HCT116 (cell line): ENCODE measurements around the gene MAPKBP1. TPM values are rescaled to one million over a fixed set of nuclear protein-coding genes. Genes with fewer than 3 reads are reported as not detected.

ENCODE experiments used
- ATAC-seq: fragments of 200-7000 bp; cut with Tn5 transposase; 2 replicates; pipeline ENCODE4 v1.9.1; 2020; ENCODE audit warnings: mild to moderate bottlenecking, moderate library complexity
- BruUV-seq: library from RNA; stranded (reverse); fragments of 400-500 nt; replicated peaks from 2 replicates; lab custom pipeline; 2021; lab: Mats Ljungman, UMichigan
- CTCF ChIA-PET: fragments of 300-600 bp; sonication (Branson Sonifier 250); formaldehyde crosslinking; loops from one replicate; lab custom pipeline; 2021; ENCODE audit warnings: antibody characterized with exemption; lab: Charles Lee
- POLR2A ChIA-PET: fragments of 300-600, 350-600 bp; sonication (Branson Sonifier 250); formaldehyde crosslinking; loops from one replicate; lab custom pipeline; 2021; ENCODE audit warnings: antibody characterized with exemption; lab: Charles Lee
- RAD21 ChIA-PET, 2 experiments: fragments of 300-600 bp; sonication (Branson Sonifier 250); formaldehyde crosslinking; loops; one replicate each; lab custom pipeline; 2023; ENCODE audit warnings: low total read pairs in 2 of 2; ENCODE audit not compliant: uncharacterized antibody in 2 of 2, unreplicated experiment in 2 of 2, low non-redundant PET in 1 of 2; lab: Charles Lee
- DNase-seq: peaks from one replicate; pipeline ENCODE4 v3.0.0-alpha.2; 2010; ENCODE audit warnings: low read depth, low spot score
- H2AFZ ChIP-seq: fragments of 200-600 bp; shearing (Covaris generic), sonication (generic); 2 replicates; pipeline ENCODE4 v1.6.1; 2017; ENCODE audit warnings: low read depth, mixed run types, mixed read lengths, antibody characterized with exemption, low read length; ENCODE audit not compliant: poor library complexity, severe bottlenecking
- H3K27ac ChIP-seq: 2 replicates; pipeline ENCODE4 v1.5.1; 2012; ENCODE audit warnings: low read depth, low read length
- H3K27me3 ChIP-seq: fragments of 200-600 bp; sonication (generic); 2 replicates; pipeline ENCODE4 v1.6.1; 2016; ENCODE audit warnings: mixed run types, low read length, mixed read lengths; ENCODE audit not compliant: insufficient read depth
- H3K36me3 ChIP-seq, 2 experiments: fragments of 200-500 bp in 1 of 2; fragments of 200-600 bp in 1 of 2; sonication (Bioruptor generic) in 1 of 2; sonication (generic) in 1 of 2; 2 replicates each; pipeline versions ENCODE4 v1.5.1 to v1.6.1; 2014 to 2016; ENCODE audit warnings: low read length in 2 of 2, inconsistent platforms in 1 of 2, mixed read lengths in 1 of 2, mixed run types in 1 of 2; ENCODE audit not compliant: insufficient read depth in 2 of 2, control insufficient read depth in 1 of 2
- H3K4me1 ChIP-seq, 2 experiments: fragments of 200-600 bp in 1 of 2; sonication (generic) in 1 of 2; 2 replicates each; pipeline versions ENCODE4 v1.5.1 to v1.6.1; 2012 to 2017; ENCODE audit warnings: low read length in 2 of 2, inconsistent platforms in 1 of 2, mild to moderate bottlenecking in 1 of 2, mixed read lengths in 1 of 2, mixed run types in 1 of 2, moderate library complexity in 1 of 2; ENCODE audit not compliant: insufficient read depth in 2 of 2, control insufficient read depth in 1 of 2
- H3K4me2 ChIP-seq: fragments of 200-600 bp; sonication (generic); 2 replicates; pipeline ENCODE4 v1.6.1; 2017; ENCODE audit warnings: mixed run types, low read length, mixed read lengths
- H3K4me3 ChIP-seq, 2 experiments: fragments of 200-600 bp in 1 of 2; sonication (generic) in 1 of 2; replicated peaks in 1 of 2; 2 replicates each; pipeline ENCODE4 v1.5.1; 2011 to 2016; ENCODE audit warnings: low read length in 2 of 2, control low read depth in 1 of 2, low read depth in 1 of 2, mild to moderate bottlenecking in 1 of 2, mixed read lengths in 1 of 2, mixed run types in 1 of 2
- H3K79me2 ChIP-seq: fragments of 200-600 bp; sonication (generic); 2 replicates; pipeline ENCODE4 v1.6.1; 2017; ENCODE audit warnings: mild to moderate bottlenecking, mixed run types, low read length, moderate library complexity, mixed read lengths; ENCODE audit not compliant: insufficient read depth
- H3K9ac ChIP-seq: fragments of 200-600 bp; sonication (generic); 2 replicates; pipeline ENCODE4 v1.6.1; 2016; ENCODE audit warnings: low read length, mixed read lengths
- H3K9me2 ChIP-seq: fragments of 200-600 bp; sonication (generic), shearing (Covaris generic); 2 replicates; pipeline ENCODE4 v1.6.1; 2017; ENCODE audit warnings: mixed run types, mild to moderate bottlenecking, moderate library complexity; ENCODE audit not compliant: insufficient read depth
- H3K9me3 ChIP-seq, 2 experiments: fragments of 200-500 bp in 1 of 2; fragments of 200-600 bp in 1 of 2; sonication (Bioruptor generic) in 1 of 2; sonication (generic) in 1 of 2; 2 replicates each; pipeline ENCODE4 v1.6.1; 2014 to 2017; ENCODE audit warnings: low read length in 2 of 2, mixed read lengths in 2 of 2, inconsistent platforms in 1 of 2, low read depth in 1 of 2, mild to moderate bottlenecking in 1 of 2, mixed run types in 1 of 2, moderate library complexity in 1 of 2; ENCODE audit not compliant: control insufficient read depth in 1 of 2, insufficient read depth in 1 of 2
- H4K20me1 ChIP-seq: fragments of 200-600 bp; sonication (generic), shearing (Covaris generic); 2 replicates; pipeline ENCODE4 v1.6.1; 2017; ENCODE audit warnings: mixed run types, mild to moderate bottlenecking, moderate library complexity; ENCODE audit not compliant: insufficient read depth
- EGR1 ChIP-seq: IDR thresholded peaks from 2 replicates; pipeline ENCODE4 v1.6.1; 2012; ENCODE audit warnings: low read depth
- JUND ChIP-seq: IDR thresholded peaks from 2 replicates; pipeline ENCODE4 v1.6.1; 2012
- POLR2AphosphoS5 ChIP-seq: IDR thresholded peaks from 2 replicates; pipeline ENCODE4 v1.6.1; 2011; ENCODE audit warnings: mild to moderate bottlenecking, low read depth, low read length, moderate library complexity
- TCF7L2 ChIP-seq: IDR thresholded peaks from 2 replicates; pipeline ENCODE4 v1.7.0; 2011; ENCODE audit warnings: borderline replicate concordance, inconsistent platforms; ENCODE audit not compliant: insufficient read depth, insufficient read length; ENCODE audit errors: extremely low read depth
- ZBTB33 ChIP-seq: IDR thresholded peaks from 2 replicates; pipeline ENCODE4 v1.6.1; 2011; ENCODE audit warnings: mild to moderate bottlenecking, low read length, moderate library complexity; ENCODE audit not compliant: insufficient replicate concordance; ENCODE audit errors: extremely low read depth
- ZFX ChIP-seq: fragments of 450-650 bp; IDR thresholded peaks from 2 replicates; pipeline ENCODE4 v1.6.1; 2017
- ZNF274 ChIP-seq: fragments of 200-500 bp; sonication (Bioruptor generic); IDR thresholded peaks from 2 replicates; pipeline ENCODE4 v1.6.1; 2014; ENCODE audit warnings: mild to moderate bottlenecking, low read depth, low read length, inconsistent platforms
- intact Hi-C: fragments of 100-400 bp; cut with micrococcal nuclease; formaldehyde crosslinking; loops from 2 replicates; pipeline ENCODE4 v1.10.0; 2022
- total RNA-seq: library from RNA; stranded (reverse); gene quantifications from one replicate; pipeline ENCODE4 v1.2.1, GENCODE V29; 2021; ENCODE audit not compliant: unreplicated experiment

The MAPKBP1 gene
- total RNA-seq, 1 experiment from 2014 or later = 21.3 TPM

- POLR2A ChIA-PET = no interaction called here
- no peaks in the 10 kb centered on the region for H4K20me1 ChIP-seq
- H3K9me3 ChIP-seq = no peaks in the 10 kb centered on the region
- no TSS peak for BruUV-seq
- no peak overlapping the region for H3K27ac ChIP-seq
- RAD21 ChIA-PET = no interaction called here
- no peak overlapping the region for H2AFZ ChIP-seq
- H3K9ac ChIP-seq = no peak overlapping the region
- intact Hi-C loops = no loop called here
- TF ChIP-seq ZFX (no peak), TCF7L2 (no peak), EGR1 (no peak), JUND (no peak), ZNF274 (no peak), POLR2AphosphoS5 (no peak)
- no peaks in the 10 kb centered on the region for H3K27me3 ChIP-seq
- ATAC-seq (no peak), DNase-seq (no peak)
- no peaks in the 10 kb centered on the region for H3K36me3 ChIP-seq
- no peaks in the 10 kb centered on the region for H3K9me2 ChIP-seq
- CTCF ChIA-PET = no interaction called here
- H3K4me3 ChIP-seq = no peak overlapping the region
- peaks cover 0 to 8% of the 10 kb centered on the region in 2 experiments; a peak in 2 of 4 replicates for H3K4me1 ChIP-seq
- H3K4me2 ChIP-seq = no peak overlapping the region
- H3K79me2 ChIP-seq = no peaks in the 10 kb centered on the region
These were observed 95.7 kb downstream of the MAPKBP1 start for GRCh38 chr15:41869770-41870688.

- no peaks in the 10 kb centered on the region for H3K27me3 ChIP-seq
- H2AFZ ChIP-seq = no peak overlapping the region
- no peak overlapping the region for H3K4me3 ChIP-seq
- ChIA-PET CTCF (no interaction called here), RAD21 (no interaction called here), POLR2A (no interaction called here)
- H3K4me1 ChIP-seq = peaks cover 0 to 8% of the 10 kb centered on the region in 2 experiments; a peak in 2 of 4 replicates
- BruUV-seq = no TSS peak
- H4K20me1 ChIP-seq = no peaks in the 10 kb centered on the region
- H3K36me3 ChIP-seq = no peaks in the 10 kb centered on the region
- DNase-seq (no peak), ATAC-seq (no peak)
- intact Hi-C loops = no loop called here
- H3K27ac ChIP-seq = no peak overlapping the region
- H3K9ac ChIP-seq = no peak overlapping the region
- H3K79me2 ChIP-seq = no peaks in the 10 kb centered on the region
- no peaks in the 10 kb centered on the region for H3K9me2 ChIP-seq
- no peak overlapping the region for H3K4me2 ChIP-seq
- H3K9me3 ChIP-seq = no peaks in the 10 kb centered on the region
- no peak for TF ChIP-seq ZBTB33
- no peak for TF ChIP-seq ZNF274
- TF ChIP-seq, all 23 proteins: peak for 0
These were observed 96.4 kb downstream of the MAPKBP1 start for GRCh38 chr15:41870689-41871081.
